Stomach (tissue), 4 donors: ENCODE data around the gene ZDHHC21.
A peak's percentile ranks its signal among the peaks of the same experiment; 100 is the strongest.

Experiments
- POLR2A ChIP-seq, 4 donors: fragments of 450-650 bp; IDR thresholded peaks; one replicate each; pipeline ENCODE4 v1.6.1; 2016; ENCODE audit warnings: antibody characterized with exemption in 4 of 4, control low read depth in 2 of 4, mild to moderate bottlenecking in 1 of 4, moderate library complexity in 1 of 4
- POLR2AphosphoS5 ChIP-seq, 3 donors: sonication (generic); formaldehyde crosslinking; IDR thresholded peaks; one replicate each; pipeline ENCODE4 v1.6.1; 2016; ENCODE audit warnings: antibody characterized with exemption in 3 of 3
- TF ChIP-seq, protein P1 (sequence below), 7 experiments: fragments of 450-650 bp in 4 of 7; fragments of 200-600 bp in 3 of 7; sonication (generic) in 3 of 7; IDR thresholded peaks; one replicate each; pipeline ENCODE4 v1.5.1; 2016 to 2019; ENCODE audit warnings: antibody characterized with exemption in 7 of 7, control low read depth in 2 of 7, mild to moderate bottlenecking in 1 of 7

DNA sequence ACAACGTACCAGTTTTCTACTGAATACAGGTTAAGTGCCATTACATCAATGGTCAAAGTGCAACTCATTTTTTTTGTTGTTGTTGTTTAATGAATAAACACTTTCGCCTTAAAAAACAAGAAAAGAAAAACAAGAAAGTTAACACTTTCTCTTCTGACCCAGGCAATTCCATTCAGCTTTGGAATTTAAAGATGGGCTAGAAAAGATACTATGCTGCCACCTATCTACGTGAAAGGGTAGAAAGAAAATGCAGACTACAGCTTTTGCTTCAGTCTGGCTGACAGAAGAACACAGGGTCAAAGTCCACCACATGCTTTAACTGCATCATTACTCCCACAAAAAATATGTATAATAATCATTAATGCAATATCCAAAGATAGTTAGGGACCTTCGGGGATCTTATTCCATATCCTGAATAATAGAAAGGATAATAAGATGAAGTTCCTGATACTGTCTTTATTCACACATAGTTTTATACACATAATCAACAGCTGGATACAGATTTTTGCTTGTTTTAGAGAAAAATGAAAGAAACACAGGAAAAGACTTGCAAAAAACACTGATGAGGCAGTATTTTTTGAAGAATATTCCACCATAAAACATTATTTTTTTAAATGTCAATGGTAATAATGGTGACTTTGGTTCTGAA, 40.4 kb downstream of the ZDHHC21 start:
- TF ChIP-seq, protein P1, sequence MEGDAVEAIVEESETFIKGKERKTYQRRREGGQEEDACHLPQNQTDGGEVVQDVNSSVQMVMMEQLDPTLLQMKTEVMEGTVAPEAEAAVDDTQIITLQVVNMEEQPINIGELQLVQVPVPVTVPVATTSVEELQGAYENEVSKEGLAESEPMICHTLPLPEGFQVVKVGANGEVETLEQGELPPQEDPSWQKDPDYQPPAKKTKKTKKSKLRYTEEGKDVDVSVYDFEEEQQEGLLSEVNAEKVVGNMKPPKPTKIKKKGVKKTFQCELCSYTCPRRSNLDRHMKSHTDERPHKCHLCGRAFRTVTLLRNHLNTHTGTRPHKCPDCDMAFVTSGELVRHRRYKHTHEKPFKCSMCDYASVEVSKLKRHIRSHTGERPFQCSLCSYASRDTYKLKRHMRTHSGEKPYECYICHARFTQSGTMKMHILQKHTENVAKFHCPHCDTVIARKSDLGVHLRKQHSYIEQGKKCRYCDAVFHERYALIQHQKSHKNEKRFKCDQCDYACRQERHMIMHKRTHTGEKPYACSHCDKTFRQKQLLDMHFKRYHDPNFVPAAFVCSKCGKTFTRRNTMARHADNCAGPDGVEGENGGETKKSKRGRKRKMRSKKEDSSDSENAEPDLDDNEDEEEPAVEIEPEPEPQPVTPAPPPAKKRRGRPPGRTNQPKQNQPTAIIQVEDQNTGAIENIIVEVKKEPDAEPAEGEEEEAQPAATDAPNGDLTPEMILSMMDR (IDR thresholded peaks at IDR 0.05) = peak in 4 of 7 experiments; percentile 5 to 32 (median 24)
- TF ChIP-seq POLR2AphosphoS5 (IDR thresholded peaks at IDR 0.05) = no peak
- TF ChIP-seq POLR2A (IDR thresholded peaks at IDR 0.05) = no peak
